ENCODE results near the gene C1QTNF2. TPM values are rescaled to one million over a fixed set of nuclear protein-coding genes. Genes with fewer than 3 reads are reported as not detected.
"Not testable (repeated sequence)": the region's sequence is repeated elsewhere in the genome, so short reads cannot be mapped to it uniquely, and the experiment has no call there.

The C1QTNF2 gene
- total and polyA plus RNA-seq, 2 donors (not counting 1 experiment from before 2014, with no cell fraction given): 2.3 TPM

DNA sequence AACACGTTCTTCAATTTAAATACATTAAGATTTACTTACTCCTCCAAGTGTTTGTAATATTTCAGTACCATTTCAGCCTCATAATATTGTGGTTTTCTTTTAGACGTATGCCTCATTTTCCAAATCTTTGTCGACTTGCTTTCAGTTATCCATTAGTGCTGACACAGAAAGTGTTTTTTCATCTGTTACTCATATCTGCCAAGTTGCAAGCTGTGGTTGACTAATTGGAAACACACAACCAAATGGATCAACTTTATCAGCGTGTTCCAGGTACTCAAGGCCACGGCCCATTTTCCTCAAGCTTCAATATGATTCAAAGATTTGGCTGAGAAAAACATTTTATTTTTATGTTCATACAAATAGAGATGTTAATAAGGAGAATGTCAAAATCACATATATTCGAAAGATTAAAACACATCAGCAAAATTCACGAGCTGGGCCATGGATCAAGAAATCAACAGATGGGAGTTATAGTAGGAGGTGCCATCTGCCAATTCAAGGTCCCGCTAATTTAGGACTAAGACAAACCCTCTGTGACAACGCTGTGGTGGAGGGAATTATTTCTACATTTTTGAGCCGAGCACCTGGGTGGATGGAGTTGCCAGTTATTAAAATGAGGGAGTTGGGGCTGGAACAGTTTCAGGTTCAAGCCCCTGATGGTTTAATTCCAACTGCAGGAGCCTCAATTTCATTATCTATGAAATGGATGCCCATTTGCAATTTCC is 30.9 kb downstream of the C1QTNF2 start:
- H4K20me1 ChIP-seq (ENCODE audit: control insufficient read depth, extremely low read depth, insufficient read depth, low read length): no peaks in the 10 kb centered on the region
- H3K79me2 ChIP-seq (ENCODE audit: control insufficient read depth, insufficient read depth, low read length): no peaks in the 10 kb centered on the region
- peak in 1 of 2 donors; percentile 36 for DNase-seq (ENCODE audit: low read depth in 2 of 2)
- TF ChIP-seq, protein P1, sequence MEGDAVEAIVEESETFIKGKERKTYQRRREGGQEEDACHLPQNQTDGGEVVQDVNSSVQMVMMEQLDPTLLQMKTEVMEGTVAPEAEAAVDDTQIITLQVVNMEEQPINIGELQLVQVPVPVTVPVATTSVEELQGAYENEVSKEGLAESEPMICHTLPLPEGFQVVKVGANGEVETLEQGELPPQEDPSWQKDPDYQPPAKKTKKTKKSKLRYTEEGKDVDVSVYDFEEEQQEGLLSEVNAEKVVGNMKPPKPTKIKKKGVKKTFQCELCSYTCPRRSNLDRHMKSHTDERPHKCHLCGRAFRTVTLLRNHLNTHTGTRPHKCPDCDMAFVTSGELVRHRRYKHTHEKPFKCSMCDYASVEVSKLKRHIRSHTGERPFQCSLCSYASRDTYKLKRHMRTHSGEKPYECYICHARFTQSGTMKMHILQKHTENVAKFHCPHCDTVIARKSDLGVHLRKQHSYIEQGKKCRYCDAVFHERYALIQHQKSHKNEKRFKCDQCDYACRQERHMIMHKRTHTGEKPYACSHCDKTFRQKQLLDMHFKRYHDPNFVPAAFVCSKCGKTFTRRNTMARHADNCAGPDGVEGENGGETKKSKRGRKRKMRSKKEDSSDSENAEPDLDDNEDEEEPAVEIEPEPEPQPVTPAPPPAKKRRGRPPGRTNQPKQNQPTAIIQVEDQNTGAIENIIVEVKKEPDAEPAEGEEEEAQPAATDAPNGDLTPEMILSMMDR (conservative IDR thresholded peaks at IDR 0.05 in 1 of 2, IDR thresholded peaks at IDR 0.05 in 1 of 2; ENCODE audit: low read depth in 1 of 2, low read length in 2 of 2): no peak
- TF ChIP-seq EZH2 (IDR thresholded peaks at IDR 0.05; ENCODE audit: low read length, missing control alignments): no peak
- H3K36me3 ChIP-seq (ENCODE audit: control insufficient read depth, insufficient read depth, low read length): no peaks in the 10 kb centered on the region
- no peak overlapping the region for H3K27ac ChIP-seq (ENCODE audit: insufficient read depth, low read length)
- no peak overlapping the region for H3K4me2 ChIP-seq (ENCODE audit: extremely low read depth, insufficient read depth, low read length)
- no peak overlapping the region for H3K4me3 ChIP-seq (replicated peaks in 1 of 4; ENCODE audit: control extremely low read depth in 1 of 4, insufficient read depth in 1 of 4, low read depth in 3 of 4, low read length in 4 of 4)
- no peaks in the 10 kb centered on the region for H3K9me3 ChIP-seq (ENCODE audit: control insufficient read depth, insufficient read depth, low read depth, low read length)
- H3K9ac ChIP-seq (ENCODE audit: insufficient read depth, low read length): no peak overlapping the region
- H2AFZ ChIP-seq (ENCODE audit: low read length): no peak overlapping the region
- no peaks in the 10 kb centered on the region for H3K27me3 ChIP-seq (ENCODE audit: control insufficient read depth, insufficient read depth, low read length)
- H3K4me1 ChIP-seq (ENCODE audit: control insufficient read depth, extremely low read depth, insufficient read depth, low read length): no peaks in the 10 kb centered on the region

DNA sequence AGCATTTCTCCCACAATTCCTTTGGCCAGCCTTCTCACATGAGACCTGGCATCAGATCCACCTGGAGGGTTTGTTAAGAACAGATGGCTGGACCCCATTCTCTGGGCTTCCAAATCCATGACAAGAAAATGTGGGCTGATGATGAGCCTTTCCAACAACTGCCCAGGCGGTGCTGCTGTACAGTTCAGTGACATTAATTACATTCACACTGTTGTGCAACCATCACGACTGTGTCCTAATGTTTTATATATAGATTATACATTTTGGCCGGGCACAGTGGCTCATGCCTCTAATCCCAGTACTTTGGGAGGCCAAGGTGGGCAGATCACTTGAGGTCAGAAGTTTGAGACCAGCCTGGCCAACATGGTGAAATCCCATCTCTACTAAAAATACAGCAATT is 35.7 kb downstream of the C1QTNF2 start:
- H3K27me3 ChIP-seq (ENCODE audit: control insufficient read depth, insufficient read depth, low read length); H4K20me1 ChIP-seq (ENCODE audit: control insufficient read depth, extremely low read depth, insufficient read depth, low read length); H3K79me2 ChIP-seq (ENCODE audit: control insufficient read depth, insufficient read depth, low read length): not testable (repeated sequence)

DNA sequence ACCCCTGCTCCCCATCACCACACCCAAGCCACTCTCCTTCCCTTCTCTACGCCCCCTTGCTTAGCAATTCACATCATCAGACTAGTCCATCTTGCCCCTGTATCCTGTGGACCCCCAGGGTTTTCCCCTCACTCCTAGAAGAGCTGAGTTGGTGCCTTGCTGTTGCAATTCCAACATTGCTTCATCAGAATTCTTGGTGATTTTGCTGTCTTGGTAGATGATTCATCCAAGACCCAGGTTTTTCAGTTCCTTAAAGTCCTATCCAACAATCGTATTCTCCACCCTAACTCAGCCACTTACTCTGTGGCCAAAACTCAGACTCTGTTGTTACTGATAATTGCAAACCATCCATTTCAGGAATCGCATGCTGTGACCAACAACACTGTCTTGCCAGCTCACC is 36.7 kb downstream of the C1QTNF2 start:
- TF ChIP-seq, protein P1 (conservative IDR thresholded peaks at IDR 0.05 in 1 of 2, IDR thresholded peaks at IDR 0.05 in 1 of 2; ENCODE audit: low read depth in 1 of 2, low read length in 2 of 2): no peak
- no peak for TF ChIP-seq EZH2 (IDR thresholded peaks at IDR 0.05; ENCODE audit: low read length, missing control alignments)
- Histone ChIP-seq H3K4me1 (ENCODE audit: control insufficient read depth, extremely low read depth, insufficient read depth, low read length) (no peaks in the 10 kb centered on the region), H3K4me2 (ENCODE audit: extremely low read depth, insufficient read depth, low read length) (no peak overlapping the region), H4K20me1 (ENCODE audit: control insufficient read depth, extremely low read depth, insufficient read depth, low read length) (no peaks in the 10 kb centered on the region), H3K4me3 (replicated peaks in 1 of 4; ENCODE audit: control extremely low read depth in 1 of 4, insufficient read depth in 1 of 4, low read depth in 3 of 4, low read length in 4 of 4) (no peak overlapping the region), H3K79me2 (ENCODE audit: control insufficient read depth, insufficient read depth, low read length) (no peaks in the 10 kb centered on the region), H2AFZ (ENCODE audit: low read length) (no peak overlapping the region), H3K27me3 (ENCODE audit: control insufficient read depth, insufficient read depth, low read length) (peaks cover 4% of the 10 kb centered on the region), H3K9ac (ENCODE audit: insufficient read depth, low read length) (no peak overlapping the region), H3K27ac (ENCODE audit: insufficient read depth, low read length) (no peak overlapping the region), H3K36me3 (ENCODE audit: control insufficient read depth, insufficient read depth, low read length) (no peaks in the 10 kb centered on the region), H3K9me3 (ENCODE audit: control insufficient read depth, insufficient read depth, low read depth, low read length) (no peaks in the 10 kb centered on the region)
- DNase-seq (ENCODE audit: low read depth in 2 of 2): peak; percentile 21 to 40

More for the DNA sequence above, 35.7 kb downstream of the C1QTNF2 start:
- not testable (repeated sequence) for H3K27ac ChIP-seq (ENCODE audit: insufficient read depth, low read length); H3K4me3 ChIP-seq (replicated peaks in 1 of 4; ENCODE audit: control extremely low read depth in 1 of 4, insufficient read depth in 1 of 4, low read depth in 3 of 4, low read length in 4 of 4); H3K4me1 ChIP-seq (ENCODE audit: control insufficient read depth, extremely low read depth, insufficient read depth, low read length); DNase-seq (ENCODE audit: low read depth in 2 of 2); H3K4me2 ChIP-seq (ENCODE audit: extremely low read depth, insufficient read depth, low read length); H3K9me3 ChIP-seq (ENCODE audit: control insufficient read depth, insufficient read depth, low read depth, low read length); H2AFZ ChIP-seq (ENCODE audit: low read length); H3K9ac ChIP-seq (ENCODE audit: insufficient read depth, low read length); H3K36me3 ChIP-seq (ENCODE audit: control insufficient read depth, insufficient read depth, low read length)
